Sigmoid colon (tissue), 4 donors: ENCODE data around the gene KLHL42.

Experiments
- EP300 ChIP-seq, 4 donors: sonication (generic); formaldehyde crosslinking; IDR thresholded peaks; one replicate each; pipeline ENCODE4 v1.6.1; 2017; ENCODE audit warnings: antibody characterized with exemption in 4 of 4
- POLR2A ChIP-seq, 2 donors: fragments of 450-650 bp; IDR thresholded peaks; one replicate each; pipeline ENCODE4 v1.6.1; 2016; ENCODE audit warnings: antibody characterized with exemption in 2 of 2, mild to moderate bottlenecking in 2 of 2, moderate library complexity in 2 of 2
- TF ChIP-seq, protein P1 (sequence below), 4 experiments: fragments of 450-650 bp in 3 of 4; fragments of 200-600 bp in 1 of 4; IDR thresholded peaks; one replicate each; pipeline ENCODE4 v1.5.1; 2016 to 2019; ENCODE audit warnings: antibody characterized with exemption in 4 of 4, mild to moderate bottlenecking in 3 of 4, moderate library complexity in 2 of 4

DNA sequence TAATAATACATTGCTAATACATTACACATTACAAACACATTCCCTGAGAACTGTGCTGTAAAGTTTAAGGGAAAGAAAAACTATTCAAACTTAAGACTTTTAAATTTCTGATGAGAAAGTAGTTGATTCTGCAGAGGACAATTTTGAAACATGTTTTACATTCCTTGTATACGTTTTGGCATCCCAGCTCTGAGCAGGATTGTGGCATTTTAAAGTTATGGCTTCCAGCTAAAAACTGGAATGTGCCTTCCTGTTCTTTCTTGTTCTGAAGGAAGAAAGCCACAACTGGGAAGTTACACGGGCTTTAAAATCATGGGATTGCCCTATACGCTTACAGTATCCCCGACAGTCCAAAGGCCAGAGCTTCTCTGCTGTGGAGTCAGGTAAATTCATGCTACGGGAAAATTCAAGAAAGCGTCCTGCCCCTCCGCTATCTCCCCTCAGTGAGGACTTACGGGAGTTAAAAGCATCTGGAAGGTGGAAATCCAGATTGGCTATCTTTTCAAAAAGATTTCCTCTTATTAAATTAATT is 10.8 kb upstream of the KLHL42 start:
- TF ChIP-seq, protein P1, sequence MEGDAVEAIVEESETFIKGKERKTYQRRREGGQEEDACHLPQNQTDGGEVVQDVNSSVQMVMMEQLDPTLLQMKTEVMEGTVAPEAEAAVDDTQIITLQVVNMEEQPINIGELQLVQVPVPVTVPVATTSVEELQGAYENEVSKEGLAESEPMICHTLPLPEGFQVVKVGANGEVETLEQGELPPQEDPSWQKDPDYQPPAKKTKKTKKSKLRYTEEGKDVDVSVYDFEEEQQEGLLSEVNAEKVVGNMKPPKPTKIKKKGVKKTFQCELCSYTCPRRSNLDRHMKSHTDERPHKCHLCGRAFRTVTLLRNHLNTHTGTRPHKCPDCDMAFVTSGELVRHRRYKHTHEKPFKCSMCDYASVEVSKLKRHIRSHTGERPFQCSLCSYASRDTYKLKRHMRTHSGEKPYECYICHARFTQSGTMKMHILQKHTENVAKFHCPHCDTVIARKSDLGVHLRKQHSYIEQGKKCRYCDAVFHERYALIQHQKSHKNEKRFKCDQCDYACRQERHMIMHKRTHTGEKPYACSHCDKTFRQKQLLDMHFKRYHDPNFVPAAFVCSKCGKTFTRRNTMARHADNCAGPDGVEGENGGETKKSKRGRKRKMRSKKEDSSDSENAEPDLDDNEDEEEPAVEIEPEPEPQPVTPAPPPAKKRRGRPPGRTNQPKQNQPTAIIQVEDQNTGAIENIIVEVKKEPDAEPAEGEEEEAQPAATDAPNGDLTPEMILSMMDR (IDR thresholded peaks at IDR 0.05): no peak
- TF ChIP-seq EP300 (IDR thresholded peaks at IDR 0.05) (no peak), POLR2A (IDR thresholded peaks at IDR 0.05) (no peak)
